A549 (cell line): ENCODE data around the gene MESD. TPM values are rescaled to one million over a fixed set of nuclear protein-coding genes. Genes with fewer than 3 reads are reported as not detected.

ENCODE experiments used
- ATAC-seq, 2 experiments: fragments of 200-7000 bp in 1 of 2; fragments of >200 bp in 1 of 2; cut with Nextera tagmentation in 1 of 2; cut with Tn5 transposase in 1 of 2; 3 replicates each; pipeline versions ENCODE4 v1.8.0 to v1.9.1; 2018 to 2020; ENCODE audit warnings: mild to moderate bottlenecking in 1 of 2, moderate library complexity in 1 of 2
- CTCF ChIA-PET: fragments of 300-600 bp; sonication (Branson Sonifier 250); formaldehyde crosslinking; extraction: SDS; loops from one replicate; lab custom pipeline; 2021; ENCODE audit warnings: antibody characterized with exemption, inconsistent platforms; lab: Yijun Ruan, JAX
- POLR2A ChIA-PET: fragments of 350-600 bp; formaldehyde crosslinking; extraction: SDS; loops from one replicate; lab custom pipeline; 2021; ENCODE audit warnings: antibody characterized with exemption, inconsistent platforms; lab: Yijun Ruan, JAX
- DNase-seq, 2 experiments: peaks; one replicate each; pipeline versions ENCODE4 v3.0.0 to v3.0.0-alpha.2; 2011 to 2016; ENCODE audit warnings: low read depth in 1 of 2, low spot score in 1 of 2
- FAIRE-seq: peaks from 2 replicates; lab custom pipeline; 2011; peaks lifted over from hg19 to GRCh38; lab: Jason Lieb, UNC
- H3K27ac ChIP-seq, 2 experiments: fragments of >200 bp; sonication (Bioruptor Twin); formaldehyde crosslinking; 3 replicates each; pipeline ENCODE4 v1.5.1; 2016 to 2017
- H3K4me1 ChIP-seq: fragments of >200 bp; sonication (Bioruptor Twin); formaldehyde crosslinking; 3 replicates; pipeline ENCODE4 v1.6.1; 2016
- H3K4me2 ChIP-seq: fragments of >200 bp; sonication (Bioruptor Twin); formaldehyde crosslinking; 3 replicates; pipeline ENCODE4 v1.6.1; 2016
- H3K4me3 ChIP-seq: fragments of >200 bp; sonication (Bioruptor Twin); formaldehyde crosslinking; 3 replicates; pipeline ENCODE4 v1.5.1; 2016
- H3K9me3 ChIP-seq: fragments of >200 bp; sonication (Bioruptor Twin); formaldehyde crosslinking; 3 replicates; pipeline ENCODE4 v1.6.1; 2016
- CBX2 ChIP-seq: fragments of 200-600 bp; sonication (generic); IDR thresholded peaks from 2 replicates; pipeline ENCODE4 v1.6.1; 2016; ENCODE audit warnings: low read depth, mild to moderate bottlenecking, borderline replicate concordance
- CEBPB ChIP-seq, 2 experiments: fragments of >200 bp in 1 of 2; sonication (Bioruptor Twin) in 1 of 2; formaldehyde crosslinking in 1 of 2; IDR thresholded peaks; 2 replicates each; pipeline ENCODE4 v1.6.1; 2012 to 2016
- CHD2 ChIP-seq: fragments of 150-350 bp; IDR thresholded peaks from 2 replicates; pipeline ENCODE4 v1.6.1; 2014; ENCODE audit warnings: low read length; ENCODE audit not compliant: partially characterized antibody
- CHD4 ChIP-seq: fragments of 200-600 bp; sonication (generic); IDR thresholded peaks from 2 replicates; pipeline ENCODE4 v1.6.1; 2016; ENCODE audit warnings: antibody characterized with exemption, mild to moderate bottlenecking, borderline replicate concordance
- E2F6 ChIP-seq: IDR thresholded peaks from 2 replicates; pipeline ENCODE4 v1.6.1; 2012; ENCODE audit warnings: low read depth, borderline replicate concordance
- EHF ChIP-seq: fragments of 250-450 bp; sonication (Bioruptor Pico); IDR thresholded peaks from 2 replicates; pipeline ENCODE4 v1.5.0; 2020; ENCODE audit warnings: mild to moderate bottlenecking
- EP300 ChIP-seq, 2 experiments: fragments of >200 bp; sonication (Bioruptor Twin); formaldehyde crosslinking; IDR thresholded peaks; 2 replicates in 1 of 2; 3 replicates in 1 of 2; pipeline ENCODE4 v1.6.1; 2016 to 2017
- FOSL2 ChIP-seq, 2 experiments: fragments of 450-650 bp in 1 of 2; fragments of >200 bp in 1 of 2; sonication (Bioruptor Twin) in 1 of 2; formaldehyde crosslinking; IDR thresholded peaks; 2 replicates each; pipeline versions ENCODE4 v1.5.0 to v1.6.1; 2016 to 2020; ENCODE audit warnings: mild to moderate bottlenecking in 1 of 2, moderate library complexity in 1 of 2
- HEYL ChIP-seq: fragments of 250-450 bp; sonication (Bioruptor Pico); IDR thresholded peaks from 2 replicates; pipeline ENCODE4 v1.8.0; 2021; ENCODE audit warnings: mild to moderate bottlenecking, moderate library complexity
- HOXA7 ChIP-seq: fragments of 250-450 bp; sonication (Bioruptor Pico); IDR thresholded peaks from 2 replicates; pipeline ENCODE4 v1.5.0; 2020; ENCODE audit warnings: mild to moderate bottlenecking, moderate library complexity
- HOXB13 ChIP-seq: fragments of 250-450 bp; sonication (Bioruptor Pico); IDR thresholded peaks from 2 replicates; pipeline ENCODE4 v1.5.0; 2020; ENCODE audit warnings: low read depth, mild to moderate bottlenecking, moderate library complexity
- JUNB ChIP-seq: fragments of >200 bp; sonication (Bioruptor Twin); formaldehyde crosslinking; IDR thresholded peaks from 2 replicates; pipeline ENCODE4 v1.6.1; 2016
- KDM1A ChIP-seq: fragments of 200-600 bp; sonication (generic); IDR thresholded peaks from 2 replicates; pipeline ENCODE4 v1.6.1; 2016; ENCODE audit warnings: low read depth, mild to moderate bottlenecking
- KDM5A ChIP-seq: fragments of 200-600 bp; sonication (generic); IDR thresholded peaks from 2 replicates; pipeline ENCODE4 v1.6.1; 2016; ENCODE audit warnings: antibody characterized with exemption, mild to moderate bottlenecking
- MAFK ChIP-seq: fragments of 450-650 bp; IDR thresholded peaks from 2 replicates; pipeline ENCODE4 v1.6.1; 2014; ENCODE audit not compliant: partially characterized antibody
- NFE2L2 ChIP-seq: fragments of 150-350 bp; conservative IDR thresholded peaks from 2 replicates; pipeline ENCODE4 v1.6.1; 2014; ENCODE audit warnings: low read length
- NPAS2 ChIP-seq: fragments of 250-450 bp; sonication (Bioruptor Pico); IDR thresholded peaks from 2 replicates; pipeline ENCODE4 v1.8.0; 2022; ENCODE audit warnings: mild to moderate bottlenecking, moderate library complexity, borderline replicate concordance
- NR3C1 ChIP-seq: fragments of >200 bp; sonication (Bioruptor Twin); formaldehyde crosslinking; IDR thresholded peaks from 3 replicates; pipeline ENCODE4 v1.6.1; 2017
- PBX3 ChIP-seq: IDR thresholded peaks from 2 replicates; pipeline ENCODE4 v1.6.1; 2012
- POLR2AphosphoS2 ChIP-seq: conservative IDR thresholded peaks from 2 replicates; pipeline ENCODE4 v1.6.1; 2012; ENCODE audit warnings: low read length, improper control_type of control experiment, inconsistent platforms
- RARB ChIP-seq: fragments of 250-450 bp; sonication (Bioruptor Pico); IDR thresholded peaks from 2 replicates; pipeline ENCODE4 v1.8.0; 2021; ENCODE audit warnings: mild to moderate bottlenecking, moderate library complexity
- TFCP2L1 ChIP-seq: fragments of 250-450 bp; sonication (Bioruptor Pico); IDR thresholded peaks from 2 replicates; pipeline ENCODE4 v1.5.0; 2021; ENCODE audit warnings: mild to moderate bottlenecking
- TP53 ChIP-seq: fragments of 250-450 bp; sonication (Bioruptor Pico); IDR thresholded peaks from 2 replicates; pipeline ENCODE4 v1.5.0; 2021; ENCODE audit warnings: mild to moderate bottlenecking, moderate library complexity
- ZC3H11A ChIP-seq: fragments of 450-650 bp; IDR thresholded peaks from 2 replicates; pipeline ENCODE4 v1.6.1; 2014; ENCODE audit warnings: antibody characterized with exemption, mild to moderate bottlenecking
- ZFP36 ChIP-seq: fragments of 450-650 bp; IDR thresholded peaks from 2 replicates; pipeline ENCODE4 v1.6.1; 2014; ENCODE audit warnings: borderline replicate concordance; ENCODE audit not compliant: partially characterized antibody
- ZNF302 ChIP-seq: fragments of 250-450 bp; sonication (Bioruptor Pico); IDR thresholded peaks from 2 replicates; pipeline ENCODE4 v1.9.0; 2021; ENCODE audit warnings: inconsistent platforms, mild to moderate bottlenecking, moderate library complexity
- WGBS: methylation state at CpG from one replicate; pipeline ENCODE4 v1.1.6; 2017; ENCODE audit errors: missing lambda C conversion rate; 5-methylcytosine and 5-hydroxymethylcytosine counted together
- polyA plus RNA-seq, 4 experiments: library from polyadenylated mRNA; depleted of rRNA in 3 of 4; stranded (reverse); fragments of >200 nt; fragmentation: RNase III in 1 of 4; extraction: RNeasy Plus Mini Kit Qiagen cat#74134 plus additional on column Dnase treatment in 1 of 4; gene quantifications; 2 replicates in 3 of 4; 3 replicates in 1 of 4; pipeline ENCODE4 v1.2.3, GENCODE V29; 2011 to 2017

The MESD gene
- polyA plus RNA-seq, 2 of the 4 experiments (the other 2 are of a cell fraction): 35.6 to 39.4 TPM

GRCh38 chr15:80982839-80983238, 6.8 kb downstream of the MESD start:
- Histone ChIP-seq H3K4me2 (no peak overlapping the region), H3K4me3 (no peak overlapping the region), H3K27ac (no peak overlapping the region), H3K4me1 (peaks cover 8% of the 10 kb centered on the region; the same call in 2 of the 3 replicates), H3K9me3 (no peaks in the 10 kb centered on the region)
- CTCF ChIA-PET: interaction anchor here (1.1 to 5.6 kb wide), 2 partner anchors 12 to 416 kb away, joined by 3 to 55 read pairs; no protein-coding TSS in a partner anchor
- FAIRE-seq (no peak), DNase-seq (no peak), ATAC-seq (no peak)
- POLR2A ChIA-PET: no interaction called here
- TF ChIP-seq ZFP36: no peak
- no peak for TF ChIP-seq ZC3H11A
- no peak for TF ChIP-seq HOXA7 (CRISPR knock-in tag)
- TF ChIP-seq HEYL (CRISPR knock-in tag): no peak
- TF ChIP-seq RARB (CRISPR knock-in tag): no peak
- 91% methylated on average over 5 of the region's 5 CpGs for WGBS

GRCh38 chr15:80982205-80982604, 7.4 kb downstream of the MESD start:
- FAIRE-seq (no peak), DNase-seq (no peak), ATAC-seq (no peak)
- POLR2A ChIA-PET: no interaction called here
- Histone ChIP-seq H3K4me2 (no peak overlapping the region), H3K4me1 (peaks cover 6% of the 10 kb centered on the region; the same call in 2 of the 3 replicates), H3K9me3 (no peaks in the 10 kb centered on the region), H3K27ac (no peak overlapping the region)
- 84% methylated on average over 2 of the region's 2 CpGs for WGBS
- CTCF ChIA-PET: interaction anchor here (1.1 to 5.6 kb wide), 2 partner anchors 11 to 415 kb away, joined by 3 to 55 read pairs; no protein-coding TSS in a partner anchor
- TF ChIP-seq ZNF302 (CRISPR knock-in tag) (no peak), NR3C1 (no peak), CHD4 (no peak), NPAS2 (CRISPR knock-in tag) (no peak), EP300 (IDR thresholded peaks at IDR 0.05) (no peak), EHF (CRISPR knock-in tag) (no peak), PBX3 (no peak), KDM5A (no peak), TP53 (CRISPR knock-in tag) (no peak), HOXB13 (CRISPR knock-in tag) (no peak), FOSL2 (IDR thresholded peaks at IDR 0.05) (no peak), FOSL2 (CRISPR knock-in tag; IDR thresholded peaks at IDR 0.05) (no peak), TFCP2L1 (CRISPR knock-in tag) (no peak), CEBPB (IDR thresholded peaks at IDR 0.05) (no peak), CBX2 (no peak), JUNB (no peak)
- TF ChIP-seq, all 56 proteins: peak for 0
- H3K4me3 ChIP-seq: no peak overlapping the region

GRCh38 chr15:80979538-80980200, 9.9 kb downstream of the MESD start:
- H3K27ac ChIP-seq: no peak overlapping the region
- 86% methylated on average over 8 of the region's 8 CpGs for WGBS
- ATAC-seq: no peak
- DNase-seq: no peak
- H3K4me1 ChIP-seq: peaks cover 6% of the 10 kb centered on the region; the same call in 2 of the 3 replicates
- CTCF ChIA-PET: interaction anchor here (0.6 to 5.6 kb wide), 9 partner anchors 9 to 523 kb away, joined by 3 to 55 read pairs (median 6); partner anchors contain the start of gene CEMIP
- no peak overlapping the region for H3K4me3 ChIP-seq
- no peaks in the 10 kb centered on the region for H3K9me3 ChIP-seq
- TF ChIP-seq EP300 (IDR thresholded peaks at IDR 0.05) (no peak), CHD2 (no peak), TP53 (CRISPR knock-in tag) (no peak), MAFK (no peak), NFE2L2 (no peak), CEBPB (IDR thresholded peaks at IDR 0.05) (no peak), KDM5A (no peak), E2F6 (no peak), POLR2AphosphoS2 (no peak), KDM1A (no peak)
- no peak for FAIRE-seq
- H3K4me2 ChIP-seq: no peak overlapping the region
- POLR2A ChIA-PET: no interaction called here
